Measurements from ENCODE around the gene TBC1D22A.

The TBC1D22A gene

DNA sequence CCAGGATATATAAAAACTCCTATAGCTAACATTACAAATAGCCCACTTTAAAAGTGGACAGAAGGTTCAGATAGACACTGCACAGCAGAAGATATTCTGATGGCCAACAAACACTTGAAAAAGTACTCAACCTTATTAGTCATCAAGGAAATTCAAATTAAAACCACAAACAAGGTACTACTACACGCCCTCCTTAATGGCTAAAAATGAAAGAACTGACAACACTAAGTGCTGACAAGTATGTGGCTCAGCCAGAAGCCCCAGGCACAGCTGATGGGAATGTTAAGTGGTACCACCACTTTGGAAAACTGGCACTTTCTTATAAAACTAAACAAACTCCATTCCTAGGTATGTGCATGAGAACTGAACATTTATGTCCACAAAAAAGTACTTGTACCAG is 320.1 kb downstream of the TBC1D22A start:
- DNase-seq (ENCODE audit: insufficient read length, low spot score) (no peak), FAIRE-seq (no peak)

DNA sequence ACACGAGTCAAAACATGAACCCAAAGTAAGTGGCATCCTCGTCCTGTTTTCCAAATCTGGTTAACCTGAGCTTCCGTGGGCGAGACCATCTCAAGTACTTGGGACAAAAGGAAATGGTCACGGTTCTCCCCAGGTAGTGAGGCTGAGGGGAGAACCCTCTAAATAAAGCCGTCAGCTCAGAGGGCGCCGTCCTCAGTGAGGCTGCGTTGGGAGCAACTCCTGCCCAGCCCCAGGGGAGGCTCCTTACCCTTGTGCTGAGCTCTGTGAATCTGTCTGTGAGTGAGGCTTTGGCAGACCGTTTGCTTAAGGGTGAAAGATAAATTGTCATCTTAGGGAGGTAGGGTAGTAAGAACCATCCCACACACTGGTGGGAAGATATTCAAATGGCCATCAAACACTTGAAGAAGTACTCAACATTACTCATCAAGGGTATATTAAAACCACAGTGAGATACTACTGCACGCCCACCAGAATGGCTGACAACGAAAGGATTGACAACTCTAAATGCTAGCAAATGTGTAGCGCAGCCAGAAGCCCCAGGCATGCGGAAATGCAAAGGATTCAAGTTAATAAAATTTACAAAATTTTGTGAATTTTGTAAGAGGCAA is 321.0 kb downstream of the TBC1D22A start:
- FAIRE-seq (no peak), DNase-seq (ENCODE audit: insufficient read length, low spot score) (no peak)

- no peak for FAIRE-seq
- DNase-seq (ENCODE audit: insufficient read length, low spot score) = no peak
Observed at GRCh38 chr22:47084226-47084625, 321.8 kb downstream of the TBC1D22A start.

DNA sequence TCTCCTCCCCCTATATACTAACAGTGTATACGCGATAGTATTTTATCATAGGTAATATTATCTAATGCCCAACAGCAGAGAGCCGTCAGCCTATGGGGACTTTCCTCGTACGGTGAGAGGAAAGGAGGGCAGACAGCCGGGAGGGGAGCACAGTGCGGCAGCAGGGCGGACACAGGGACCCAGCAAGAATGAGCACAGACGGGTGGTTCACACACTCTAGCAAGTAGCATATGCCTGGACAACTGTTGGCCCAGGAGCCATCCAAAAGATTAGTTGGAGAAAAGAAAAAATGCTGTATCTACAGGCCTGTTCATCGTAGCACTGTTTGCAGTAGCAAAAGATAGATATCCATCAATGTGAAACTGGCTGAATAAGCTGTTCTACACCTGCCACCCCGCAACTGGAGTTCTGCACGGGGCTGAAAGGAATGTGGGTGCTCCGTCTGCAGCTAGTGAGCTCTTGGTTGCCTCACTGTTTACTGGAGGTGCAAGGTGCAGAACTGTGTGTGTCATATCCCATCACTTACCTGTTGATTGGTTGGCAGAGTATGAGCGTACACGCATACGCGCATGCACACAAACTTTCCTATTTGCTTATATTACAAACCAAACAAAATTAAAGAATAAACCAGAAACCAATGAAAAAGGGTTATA is 324.3 kb downstream of the TBC1D22A start:
- no peak for FAIRE-seq
- no peak for DNase-seq (ENCODE audit: insufficient read length, low spot score)

- no peak for DNase-seq (ENCODE audit: insufficient read length, low spot score)
- no peak for FAIRE-seq
Observed at GRCh38 chr22:47088480-47089158, 326.2 kb downstream of the TBC1D22A start.

- FAIRE-seq (no peak), DNase-seq (ENCODE audit: insufficient read length, low spot score) (no peak)
Observed at GRCh38 chr22:47089374-47089773, 326.9 kb downstream of the TBC1D22A start.

- DNase-seq (ENCODE audit: insufficient read length, low spot score) = no peak
- no peak for FAIRE-seq
Observed at GRCh38 chr22:47089796-47090460, 327.5 kb downstream of the TBC1D22A start.

GRCh38 chr22:47090591-47091245 is 328.3 kb downstream of the TBC1D22A start:
- FAIRE-seq (no peak), DNase-seq (ENCODE audit: insufficient read length, low spot score) (no peak)

DNA sequence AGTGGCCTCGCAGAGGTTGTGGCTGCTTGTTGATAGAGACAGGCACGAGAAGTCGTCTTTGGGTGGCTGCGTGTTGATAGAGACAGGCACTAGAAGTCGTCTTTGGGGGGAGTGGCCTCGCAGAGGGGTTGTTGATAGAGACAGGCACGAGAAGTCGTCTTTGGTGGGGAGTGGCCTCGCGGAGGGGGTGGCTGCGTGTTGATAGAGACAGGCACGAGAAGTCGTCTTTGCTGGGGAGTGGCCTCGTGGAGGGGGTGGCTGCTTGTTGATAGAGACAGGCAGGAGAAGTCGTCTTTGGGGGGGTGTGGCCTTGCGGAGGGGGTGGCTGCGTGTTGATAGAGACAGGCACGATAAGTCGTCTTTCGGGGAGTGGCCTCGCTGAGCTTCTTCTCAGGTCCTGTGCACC is 328.8 kb downstream of the TBC1D22A start:
- DNase-seq (ENCODE audit: insufficient read length, low spot score) (no peak), FAIRE-seq (peak; percentile 83)

DNA sequence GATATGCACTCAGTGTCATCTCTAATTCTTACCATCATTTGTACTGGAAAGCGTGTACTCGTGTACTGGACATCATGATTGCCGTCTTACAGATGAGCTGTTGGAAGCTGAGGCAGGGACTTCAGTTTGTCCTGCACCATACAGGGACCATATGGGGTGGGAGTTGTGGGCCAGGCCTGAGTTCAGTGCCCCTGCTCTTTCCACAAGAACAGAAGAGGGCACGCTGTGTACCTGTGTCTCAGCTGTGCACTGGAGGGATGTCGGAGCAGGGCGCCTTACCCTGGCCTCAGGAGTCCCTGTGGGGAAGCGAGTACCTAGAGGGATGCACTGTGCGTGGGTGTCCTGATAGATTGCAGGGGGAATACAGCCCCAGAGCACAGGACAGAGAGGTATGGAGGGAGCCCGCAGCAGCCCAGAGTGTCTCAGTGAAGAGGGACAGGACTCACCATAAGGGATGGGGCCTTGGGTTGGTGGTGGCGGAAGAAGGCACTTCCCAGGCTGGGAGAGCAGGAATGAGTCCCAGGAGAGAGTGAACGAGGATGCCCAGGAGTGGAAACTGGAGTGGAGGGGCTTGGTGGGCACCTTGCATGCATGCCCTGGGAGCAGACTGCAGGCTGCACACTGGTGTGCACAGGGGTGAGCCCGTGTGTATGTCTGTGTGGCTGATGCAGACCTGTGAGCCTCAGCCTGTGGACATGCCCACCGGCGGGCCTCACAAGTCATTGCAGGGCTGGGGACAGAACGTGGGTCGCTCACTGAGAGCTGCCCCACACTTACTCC is 329.7 kb downstream of the TBC1D22A start:
- FAIRE-seq (no peak), DNase-seq (ENCODE audit: insufficient read length, low spot score) (no peak)

DNA sequence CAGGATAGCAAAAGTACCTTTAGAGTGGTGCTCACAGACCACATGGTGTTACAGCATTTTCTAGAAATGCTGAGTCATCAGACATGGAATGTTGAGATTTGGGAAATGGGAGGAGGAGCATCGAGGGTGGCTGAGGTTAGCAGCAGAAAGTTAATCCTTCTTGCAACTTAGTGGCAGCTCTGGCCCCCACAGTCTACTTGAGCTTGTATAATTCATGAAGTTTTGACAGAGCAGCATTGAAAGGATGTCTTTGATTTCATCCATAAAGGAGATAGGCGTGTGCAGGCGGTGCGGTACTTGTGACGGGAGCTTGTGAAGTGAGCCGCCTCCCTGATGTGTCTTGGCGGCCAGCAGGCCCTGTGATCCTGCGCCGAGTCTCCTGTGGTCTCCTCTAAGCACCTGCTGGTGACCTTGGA is 330.5 kb downstream of the TBC1D22A start:
- peak; percentile 29 for DNase-seq (ENCODE audit: insufficient read length, low spot score)
- FAIRE-seq = no peak

DNA sequence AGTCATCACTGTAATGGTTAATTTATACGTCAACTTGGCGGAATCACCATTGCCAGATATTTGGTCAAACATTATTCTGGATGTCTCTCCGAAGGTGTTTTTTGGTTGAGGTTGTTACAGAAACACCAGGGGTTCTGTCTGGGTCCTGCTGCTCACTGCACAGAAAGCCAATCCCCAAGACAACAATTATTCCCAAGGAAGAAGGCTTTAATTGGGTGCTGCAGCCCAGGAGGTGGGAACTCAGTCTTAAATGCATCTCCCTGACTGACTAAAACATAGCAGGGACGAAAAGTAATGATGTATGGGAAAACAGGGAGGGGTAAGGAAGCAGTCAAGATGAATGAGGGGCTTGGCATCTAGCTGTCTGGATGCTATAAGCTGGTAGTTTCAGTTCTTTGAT is 331.3 kb downstream of the TBC1D22A start:
- FAIRE-seq = no peak

DNA sequence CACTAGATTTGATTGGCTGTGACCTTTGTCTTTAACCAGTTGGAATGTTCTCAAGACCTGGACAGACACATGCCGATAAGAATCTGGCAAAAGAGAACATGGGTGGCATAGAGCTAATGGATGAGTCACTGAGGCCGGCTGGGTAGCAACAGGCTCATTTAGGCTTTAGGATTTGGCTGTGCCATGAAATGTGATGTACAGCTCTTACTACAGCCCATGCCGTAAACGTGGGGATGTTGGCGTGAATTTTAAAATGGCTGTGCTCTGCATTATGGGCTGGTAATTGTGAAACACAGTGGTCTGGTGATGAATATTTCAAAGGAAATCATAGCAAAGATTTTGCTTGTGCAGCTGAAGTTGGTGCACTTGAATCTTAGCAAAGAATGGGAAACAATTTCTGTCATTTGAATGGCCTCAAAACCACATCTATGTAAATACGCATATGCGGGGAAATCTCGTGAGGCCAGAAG is 332.4 kb downstream of the TBC1D22A start:
- FAIRE-seq = no peak
- no peak for DNase-seq (ENCODE audit: insufficient read length, low spot score)

More for the DNA sequence above, 331.3 kb downstream of the TBC1D22A start:
- DNase-seq (ENCODE audit: insufficient read length, low spot score) = no peak

DNA sequence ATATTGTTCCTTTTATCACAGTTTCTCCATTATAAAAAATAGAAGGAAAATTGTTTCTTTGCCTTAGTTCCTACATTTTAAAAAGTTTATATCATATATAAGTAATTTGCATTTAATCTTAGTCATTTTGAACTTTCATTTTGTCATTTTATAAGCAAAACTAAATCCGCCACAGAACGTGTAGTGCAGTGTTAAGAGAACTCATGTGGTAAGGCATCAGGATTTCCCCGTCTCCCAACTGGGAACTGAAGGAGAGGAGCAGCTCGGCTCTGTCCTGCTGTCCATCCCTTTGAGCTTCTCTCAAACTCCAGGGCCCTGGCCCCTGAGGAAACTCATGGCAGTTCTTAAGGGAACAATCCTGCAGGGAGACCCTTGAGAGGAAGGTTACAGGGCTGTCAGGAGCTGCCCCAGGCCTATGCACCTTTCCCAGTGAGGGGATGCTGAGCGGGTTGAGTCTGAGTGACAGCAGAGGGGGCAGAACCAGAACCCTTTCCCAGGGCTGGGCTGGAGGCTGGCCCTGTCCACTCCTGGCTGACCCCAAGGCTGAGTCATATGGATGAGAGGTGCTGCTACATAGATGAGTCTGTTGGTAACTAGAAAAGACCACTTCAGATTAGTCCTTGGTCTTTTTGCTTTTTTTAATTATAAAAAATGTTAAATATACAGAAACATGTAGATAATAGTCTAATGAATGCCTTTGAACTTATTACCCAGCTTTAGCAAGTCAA is 333.1 kb downstream of the TBC1D22A start:
- FAIRE-seq = no peak
- DNase-seq (ENCODE audit: insufficient read length, low spot score) = no peak

- no peak for FAIRE-seq
- no peak for DNase-seq (ENCODE audit: insufficient read length, low spot score)
Observed at GRCh38 chr22:47098121-47098520, 335.7 kb downstream of the TBC1D22A start.

DNA sequence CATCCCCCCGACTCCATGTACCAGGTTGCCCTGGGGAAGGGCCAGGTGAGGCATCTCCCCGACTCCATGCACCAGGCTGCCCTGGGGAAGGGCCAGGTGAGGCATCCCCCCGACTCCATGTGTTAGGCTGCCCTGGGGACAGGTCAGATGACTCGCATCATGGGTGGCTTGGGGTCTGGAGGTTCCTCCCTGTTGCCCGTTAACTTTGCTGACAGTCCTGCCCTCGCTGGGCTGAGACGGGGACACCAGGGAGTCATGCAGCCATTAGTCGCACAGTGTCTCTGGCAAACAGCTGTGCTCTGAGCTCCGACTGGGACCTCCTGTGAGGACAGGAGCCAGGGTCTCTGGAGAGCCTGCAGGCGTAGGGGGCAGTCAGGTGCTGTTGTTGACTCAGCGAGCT is 336.1 kb downstream of the TBC1D22A start:
- FAIRE-seq = no peak

GRCh38 chr22:47100019-47100418 is 337.6 kb downstream of the TBC1D22A start:
- FAIRE-seq (no peak), DNase-seq (ENCODE audit: insufficient read length, low spot score) (no peak)

More for the DNA sequence above, 336.1 kb downstream of the TBC1D22A start:
- no peak for DNase-seq (ENCODE audit: insufficient read length, low spot score)

DNA sequence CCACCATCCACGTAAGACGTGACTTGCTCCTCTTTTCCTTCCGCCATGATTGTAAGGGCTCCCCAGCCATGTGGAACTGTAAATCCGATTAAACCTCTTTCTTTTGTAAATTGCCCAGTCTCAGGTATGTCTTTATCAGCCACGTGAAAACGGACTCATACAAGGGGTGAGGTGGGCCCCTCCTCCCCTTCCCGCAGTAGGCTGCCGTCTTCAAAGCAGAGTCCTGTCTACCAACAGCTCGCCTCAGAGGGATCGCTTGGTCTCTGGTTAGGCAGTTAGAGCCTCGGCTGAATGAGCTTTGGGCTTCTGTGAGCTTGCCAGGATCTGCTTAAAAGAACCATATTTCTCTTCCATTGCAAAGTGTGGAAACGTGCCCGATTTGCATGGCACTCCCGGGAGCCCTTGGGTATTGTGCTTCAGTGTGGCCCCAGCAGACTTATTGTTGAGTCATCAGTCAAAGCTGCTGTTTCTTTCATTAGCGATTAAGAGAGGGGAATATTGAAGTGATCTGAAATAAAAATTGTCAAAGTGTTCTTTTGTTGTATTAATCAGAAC is 338.3 kb downstream of the TBC1D22A start:
- no peak for DNase-seq (ENCODE audit: insufficient read length, low spot score)
- FAIRE-seq = no peak

- DNase-seq (ENCODE audit: insufficient read length, low spot score) = no peak
- no peak for FAIRE-seq
Observed at GRCh38 chr22:47101321-47101885, 339.0 kb downstream of the TBC1D22A start.

Measured in HTR-8/SVneo (cell line).